NCI-H2171 treated with DMSO at 0.1 percent for 48 hours (cell line): ENCODE data around the gene PRLH.
"Not testable (repeated sequence)": the region's sequence is repeated elsewhere in the genome, so short reads cannot be mapped to it uniquely, and the experiment has no call there.

ENCODE experiments used
- DNase-seq: peaks from one replicate; lab custom pipeline; 2025; lab: John Stamatoyannopoulos, UW

Gene PRLH

GRCh38 chr2:237583385-237584295, 17.3 kb downstream of the PRLH start:
- DNase-seq, result no peak

GRCh38 chr2:237585590-237586221, 19.3 kb downstream of the PRLH start:
- no peak for DNase-seq

- no peak for DNase-seq
These were observed 21.8 kb downstream of the PRLH start for GRCh38 chr2:237588044-237588696.

DNA sequence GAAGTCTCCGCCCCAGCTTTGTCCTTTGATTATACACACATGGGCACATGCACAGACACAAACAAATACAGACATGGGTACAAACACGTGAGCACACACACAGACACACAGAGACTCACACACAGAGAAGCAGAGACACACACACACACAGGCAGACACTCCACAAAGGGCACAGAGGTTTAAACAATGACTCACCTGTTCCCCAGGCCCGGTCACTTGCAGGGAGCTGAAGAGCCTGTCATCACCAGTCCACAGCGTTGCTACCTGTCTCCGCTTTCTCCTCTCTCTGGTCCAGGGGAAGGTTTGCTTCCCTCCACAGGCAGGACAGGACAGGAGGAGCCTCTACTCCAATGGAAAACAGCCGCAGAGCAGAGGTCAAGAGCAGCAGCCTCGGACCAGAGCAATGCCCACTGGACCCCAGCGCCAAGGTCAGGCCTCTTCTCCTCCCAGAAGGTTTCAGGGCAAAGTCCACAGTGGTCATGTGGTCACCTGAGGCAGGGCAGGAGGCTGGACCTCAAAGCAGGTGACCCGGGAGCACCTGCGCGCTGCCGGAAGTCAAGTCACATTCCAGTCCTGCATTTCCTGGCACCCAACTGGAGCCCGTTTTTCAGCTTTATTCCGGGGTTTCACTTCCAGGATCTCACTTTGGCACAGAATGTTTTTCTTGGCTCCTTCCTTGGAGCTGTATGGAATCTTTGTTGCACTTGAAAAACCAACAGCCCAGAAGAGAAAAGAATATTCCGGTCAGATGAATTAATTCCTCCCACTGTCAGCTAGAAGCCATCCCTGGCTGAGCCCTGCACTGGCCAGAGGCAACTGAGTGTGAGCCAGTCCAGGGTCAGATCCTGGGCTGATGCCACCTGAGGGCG, 24.1 kb downstream of the PRLH start, which contains the start of gene RAB17:
Gene RAB17 (minus strand): TSS at position 463 of the 869 bp plus-strand sequence. CDS start 4,580 bp downstream, outside the sequence.
- no peak for DNase-seq

- DNase-seq, result no peak
These were observed 24.9 kb downstream of the PRLH start for GRCh38 chr2:237591141-237591881.

DNA sequence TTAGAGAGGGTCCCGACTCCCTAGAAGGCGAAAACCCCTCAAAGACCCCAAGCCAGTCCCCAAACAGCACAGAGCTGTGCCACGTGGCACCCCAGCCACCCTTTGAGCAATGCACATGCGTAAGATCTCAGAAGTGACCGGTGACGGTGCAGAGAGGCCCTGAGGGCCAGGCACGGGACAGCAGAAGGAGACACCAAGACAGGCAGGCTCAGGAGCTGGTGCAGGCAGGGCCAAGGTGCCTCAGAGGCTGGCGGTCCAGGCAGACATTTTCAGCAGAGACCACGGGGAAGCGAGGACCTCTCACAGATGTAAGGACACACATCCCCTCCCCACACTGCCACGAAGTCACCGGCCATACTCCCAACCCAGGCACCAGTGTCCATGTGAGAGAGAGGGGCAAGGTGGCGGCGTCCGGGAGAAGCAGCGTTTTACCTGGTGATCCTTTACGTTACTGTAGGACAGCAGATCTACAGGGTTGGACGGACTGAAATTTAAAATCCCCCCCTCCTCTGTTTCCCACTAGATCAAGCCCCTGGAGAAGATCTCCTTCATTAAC, 26.1 kb downstream of the PRLH start:
- DNase-seq, result no peak

DNA sequence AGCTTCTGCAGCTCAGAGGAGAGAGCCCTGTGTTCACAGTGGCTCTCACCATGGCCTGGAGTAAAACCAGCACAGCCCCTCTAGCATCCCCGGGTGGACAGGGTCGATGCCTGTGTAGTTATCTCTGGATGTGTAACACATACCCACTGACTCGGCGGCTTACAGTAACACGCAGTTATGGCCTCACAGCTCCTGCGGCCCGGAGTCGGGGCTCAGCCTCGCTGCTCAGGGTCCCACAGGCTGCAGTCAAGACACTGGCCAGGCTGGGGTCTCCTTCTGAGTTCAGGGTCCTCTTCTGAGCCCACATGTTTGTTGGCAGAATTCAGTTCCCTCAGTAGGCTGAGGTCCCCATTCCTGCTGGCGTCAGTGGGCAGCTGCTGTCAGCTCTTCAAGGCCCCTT, 26.7 kb downstream of the PRLH start:
- DNase-seq, result no peak

- DNase-seq, result peak; percentile 83
These were observed 27.4 kb downstream of the PRLH start for GRCh38 chr2:237593596-237594320.

- peak; percentile 17 for DNase-seq
These were observed 28.1 kb downstream of the PRLH start for GRCh38 chr2:237594514-237594871.

DNA sequence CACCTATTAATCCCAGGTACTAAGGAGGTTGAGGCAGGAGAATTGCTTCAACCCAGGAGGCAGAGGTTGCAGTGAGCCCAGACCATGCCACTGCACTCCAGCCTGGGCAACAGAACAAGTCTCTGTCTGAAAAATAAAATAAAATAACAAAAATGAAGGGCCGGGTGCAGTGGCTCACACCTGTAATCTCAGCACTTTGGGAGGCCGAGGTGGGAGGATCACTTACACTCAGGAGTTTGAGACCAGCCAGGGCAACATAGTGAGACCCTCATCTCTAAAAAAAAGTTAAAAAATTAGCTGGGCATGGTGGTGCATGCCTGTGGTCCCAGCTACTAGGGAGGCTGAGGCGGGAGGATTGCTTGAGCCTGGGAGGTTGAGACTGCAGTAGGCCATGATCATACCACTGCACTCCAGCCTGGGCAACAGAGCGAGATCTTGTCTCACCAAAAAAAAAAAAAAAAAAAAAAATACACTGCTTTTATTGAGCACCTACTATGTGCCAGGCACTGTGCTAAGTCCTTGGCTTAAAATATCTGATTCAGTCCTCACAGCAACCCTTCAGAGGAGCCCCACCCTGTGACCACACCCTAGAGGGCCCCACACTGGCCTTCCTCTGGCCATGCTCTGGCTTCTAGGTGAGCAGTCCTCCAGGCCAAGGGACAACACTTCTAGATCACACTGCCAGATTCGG, 29.6 kb downstream of the PRLH start:
- not testable (repeated sequence) for DNase-seq

GRCh38 chr2:237596520-237597195, 30.3 kb downstream of the PRLH start:
- DNase-seq, result no peak

DNA sequence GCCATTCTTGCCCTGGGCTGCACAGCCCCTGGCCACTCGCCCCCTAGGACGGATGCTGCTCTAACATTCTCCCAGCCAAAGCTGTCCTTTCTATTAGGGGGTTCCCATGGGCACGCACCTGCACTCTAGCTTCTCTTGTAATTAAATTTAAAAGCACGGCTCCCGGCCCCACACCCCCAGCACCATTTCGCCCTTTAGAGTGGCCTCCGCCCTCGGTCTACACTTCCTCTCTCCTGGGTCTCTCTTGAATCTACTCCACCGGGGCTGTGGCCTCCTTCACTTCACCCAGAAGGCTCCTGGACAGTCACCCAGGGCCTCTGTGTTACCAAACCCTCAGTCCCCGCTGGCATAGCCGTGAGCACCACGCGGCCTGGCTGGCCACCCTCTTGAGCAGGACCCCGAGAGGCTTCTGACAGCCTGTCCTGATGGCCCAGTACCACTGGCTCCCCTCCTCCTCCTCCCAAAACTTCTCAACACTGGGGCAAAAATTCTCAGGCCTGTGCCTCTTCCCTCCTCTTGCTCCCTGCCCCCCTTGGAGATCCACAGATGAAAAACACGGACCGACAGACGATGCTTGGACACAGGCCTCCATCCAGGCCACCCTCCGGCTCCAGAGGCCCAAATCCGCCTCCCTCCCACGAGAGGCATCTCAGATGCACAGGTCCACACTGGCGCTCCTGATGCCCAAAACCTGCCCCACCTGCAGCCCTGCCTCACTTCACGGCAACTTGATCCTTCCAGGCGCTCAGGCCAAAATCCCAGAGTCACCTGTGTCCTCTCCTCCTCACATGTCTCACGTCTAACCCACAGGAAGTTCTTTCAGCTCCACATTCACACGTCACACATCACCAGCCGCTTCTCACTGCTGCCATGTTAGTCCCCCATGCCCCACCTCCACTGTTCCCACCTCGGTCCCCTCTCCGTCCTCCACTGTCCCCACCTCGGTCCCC, 31.1 kb downstream of the PRLH start:
- no peak for DNase-seq

GRCh38 chr2:237598468-237599208, 32.3 kb downstream of the PRLH start:
- DNase-seq, result no peak

DNA sequence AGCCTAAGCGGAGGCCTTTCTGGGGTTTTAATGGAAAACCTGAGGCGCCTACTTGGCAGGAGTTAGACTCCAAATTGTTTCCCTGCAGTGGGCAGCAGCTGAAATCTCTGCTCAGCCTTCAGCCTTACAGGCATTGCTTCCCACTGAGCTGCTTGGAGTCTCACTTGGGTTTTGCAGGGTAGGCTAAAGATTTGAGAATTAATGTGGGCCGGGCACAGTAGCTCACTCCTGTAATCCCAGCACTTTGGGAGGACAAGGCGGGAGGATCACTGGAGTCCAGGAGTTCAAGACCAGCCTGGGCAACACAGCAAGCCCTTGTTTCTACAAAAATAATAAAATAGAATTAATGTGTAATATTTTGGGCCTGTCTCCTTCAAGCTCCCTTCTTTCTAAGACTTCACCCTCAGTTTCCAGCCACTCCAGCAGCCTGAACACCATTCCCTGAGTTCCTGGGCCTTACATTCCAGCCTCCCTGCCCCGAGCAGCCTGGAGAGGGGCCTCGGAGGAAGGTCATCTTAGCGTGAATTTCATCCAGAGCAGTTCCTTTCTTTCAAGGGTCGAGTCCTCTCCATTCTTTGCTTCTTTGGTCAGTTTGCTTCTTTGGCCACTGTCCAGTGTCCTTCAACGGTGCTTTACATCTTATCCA, 33.2 kb downstream of the PRLH start:
- DNase-seq, result no peak

- no peak for DNase-seq
These were observed 34.0 kb downstream of the PRLH start for GRCh38 chr2:237600205-237600846.
